Measurements from ENCODE around the gene KRT71. TPM values are rescaled to one million over a fixed set of nuclear protein-coding genes. Genes with fewer than 3 reads are reported as not detected.

KRT71 gene
- total and polyA plus RNA-seq, 2 of the 8 experiments (the other 6 are each of a cell fraction or from before 2014, with no cell fraction given) = not detected

- peak within 1 kb of the TSS; percentile 35 to 38; a peak in 2 of 4 replicates for H3K4me2 ChIP-seq (ENCODE audit: insufficient read depth in 1 of 2, low read depth in 2 of 2, low read length in 2 of 2)
- H2BK15ac ChIP-seq (ENCODE audit: low read length) = no peak within 1 kb of the TSS
- no peak within 1 kb of the TSS for H3K23ac ChIP-seq (ENCODE audit: insufficient read length)
- H3K23me2 ChIP-seq (ENCODE audit: low read depth, low read length) = no peaks in the 10 kb centered on the region; the same call in 1 of the 2 replicates
- 75% methylated on average over 24 of the region's 48 CpGs; no CpG with 5 or more reads in 1 of the 2 experiments for WGBS, 2 experiments (ENCODE audit: extremely low coverage in 1 of 2, insufficient coverage in 1 of 2, insufficient read length in 1 of 2, insufficient replicate concordance in 2 of 2, low coverage in 1 of 2, low lambda C conversion rate in 2 of 2, missing lambda C conversion rate in 1 of 2)
- POLR2A ChIA-PET (ENCODE audit: partially characterized antibody) = no interaction called here
- no peak within 1 kb of the TSS for H4K91ac ChIP-seq (replicated peaks; ENCODE audit: insufficient read length, low read length)
- H3K27ac ChIP-seq (ENCODE audit: low read depth, low read length) = no peak within 1 kb of the TSS
- H3K79me2 ChIP-seq (ENCODE audit: control insufficient read depth in 1 of 2, insufficient read depth in 2 of 2, low read length in 2 of 2) = no peaks in the 10 kb centered on the region
- no peak within 1 kb of the TSS for H3K18ac ChIP-seq (ENCODE audit: extremely low read depth, low read length)
- FAIRE-seq (no peak), DNase-seq (ENCODE audit: low read depth in 1 of 2, low spot score in 2 of 2) (peak in 1 of 2 experiments; percentile 47)
- no peak within 1 kb of the TSS for H2BK5ac ChIP-seq (ENCODE audit: low read depth, low read length)
- no peak within 1 kb of the TSS for H2BK120ac ChIP-seq (replicated peaks; ENCODE audit: low read depth, low read length)
- no peak within 1 kb of the TSS for H4K5ac ChIP-seq (ENCODE audit: insufficient read length, low read depth, low read length)
- H3K27me3 ChIP-seq (replicated peaks in 1 of 4; ENCODE audit: control insufficient read depth in 3 of 4, extremely low read depth in 1 of 4, insufficient read depth in 3 of 4, low read length in 3 of 4) = peaks cover 0 to 6% (median under 1%) of the 10 kb centered on the region in 4 experiments; a peak in 5 of 7 replicates
- CTCF ChIA-PET (ENCODE audit: partially characterized antibody) = interaction anchor here (0.6 to 1.9 kb wide), 6 partner anchors 10 to 264 kb away, joined by 3 to 5 read pairs (median 3); no protein-coding TSS in a partner anchor
- no peak within 1 kb of the TSS for H2AK5ac ChIP-seq (ENCODE audit: low read depth, low read length)
- H3K4ac ChIP-seq (replicated peaks; ENCODE audit: insufficient read length, low read depth, low read length) = no peak within 1 kb of the TSS
- H3K36me3 ChIP-seq (ENCODE audit: control insufficient read depth in 2 of 4, insufficient read depth in 4 of 4, low read length in 3 of 4) = no peaks in the 10 kb centered on the region
- TF ChIP-seq POLR2A (IDR thresholded peaks at IDR 0.05; ENCODE audit: control extremely low read depth in 1 of 2, low read depth in 2 of 2, low read length in 2 of 2) = no peak
- 0 out of 2 replicates have a peak, but pooled peaks have one; percentile 34 for TF ChIP-seq SUZ12 (IDR thresholded peaks at IDR 0.05; ENCODE audit: low read length)
- TF ChIP-seq KDM4A (IDR thresholded peaks at IDR 0.05; ENCODE audit: low read depth, low read length, severe bottlenecking) = peak; percentile 25
- H3K4me3 ChIP-seq (ENCODE audit: extremely low read depth in 1 of 4, insufficient read depth in 2 of 4, low read depth in 3 of 4, low read length in 4 of 4) = peak within 1 kb of the TSS in 1 of 4 experiments; percentile 36; a peak in 3 of 8 replicates
- H3K79me1 ChIP-seq (ENCODE audit: low read depth, low read length) = no peaks in the 10 kb centered on the region
- no peak within 1 kb of the TSS for H3K9ac ChIP-seq (replicated peaks in 1 of 4; ENCODE audit: extremely low read depth in 1 of 4, low read depth in 3 of 4, low read length in 3 of 4)
- H4K20me1 ChIP-seq (replicated peaks in 1 of 2; ENCODE audit: control insufficient read depth in 1 of 2, insufficient read depth in 2 of 2, low read length in 2 of 2) = no peaks in the 10 kb centered on the region
- H2BK20ac ChIP-seq (ENCODE audit: low read length) = no peak within 1 kb of the TSS
- no peak within 1 kb of the TSS for H3K56ac ChIP-seq (replicated peaks; ENCODE audit: insufficient read length, low read depth, low read length)
- H3K4me1 ChIP-seq (replicated peaks in 1 of 4; ENCODE audit: control insufficient read depth in 3 of 4, insufficient read depth in 4 of 4, low read length in 3 of 4) = no peaks in the 10 kb centered on the region
- peak within 1 kb of the TSS; percentile 12; the same call in 1 of the 2 replicates for H2AFZ ChIP-seq (ENCODE audit: low read length)
- H3K9me3 ChIP-seq (ENCODE audit: insufficient read depth in 2 of 2, low read depth in 1 of 2, low read length in 1 of 2) = no peaks in the 10 kb centered on the region; a peak in 2 of 4 replicates
- H4K8ac ChIP-seq (ENCODE audit: extremely low read depth, insufficient read depth, low read length) = no peak within 1 kb of the TSS
- H2BK12ac ChIP-seq (ENCODE audit: low read depth, low read length) = no peak within 1 kb of the TSS
- no peak within 1 kb of the TSS for H3K14ac ChIP-seq (ENCODE audit: insufficient read length)
These were observed 48.1 kb upstream of the KRT71 start, which contains the start of gene KRT72 for GRCh38 chr12:52600941-52601481. Gene KRT72, minus strand, starts transcription at chr12:52601463. Its CDS starts 11 bp downstream, at chr12:52601452.

Data from H1 (cell line).